ENCODE measurements around the gene GPR18.
"Not testable (repeated sequence)": the region's sequence is repeated elsewhere in the genome, so short reads cannot be mapped to it uniquely, and the experiment has no call there.

The GPR18 gene

GRCh38 chr13:99228737-99229691, 29.2 kb downstream of the GPR18 start:
- DNase-seq (ENCODE audit: low read depth), result no peak

GRCh38 chr13:99227909-99228688, 30.1 kb downstream of the GPR18 start:
- DNase-seq (ENCODE audit: low read depth), result no peak

- DNase-seq (ENCODE audit: low read depth), result no peak
Observed at GRCh38 chr13:99227331-99227900, 30.8 kb downstream of the GPR18 start.

GRCh38 chr13:99226513-99226912, 31.7 kb downstream of the GPR18 start:
- no peak for DNase-seq (ENCODE audit: low read depth)

- no peak for DNase-seq (ENCODE audit: low read depth)
Observed at GRCh38 chr13:99225078-99225477, 33.1 kb downstream of the GPR18 start.

- DNase-seq (ENCODE audit: low read depth), result no peak
Observed at GRCh38 chr13:99224021-99224420, 34.2 kb downstream of the GPR18 start.

- no peak for DNase-seq (ENCODE audit: low read depth)
Observed at GRCh38 chr13:99223587-99223986, 34.6 kb downstream of the GPR18 start.

- no peak for DNase-seq (ENCODE audit: low read depth)
Observed at GRCh38 chr13:99221567-99222239, 36.5 kb downstream of the GPR18 start.

- no peak for DNase-seq (ENCODE audit: low read depth)
Observed at GRCh38 chr13:99220199-99220935, 37.8 kb downstream of the GPR18 start.

- DNase-seq (ENCODE audit: low read depth), result no peak
Observed at GRCh38 chr13:99218969-99219368, 39.2 kb downstream of the GPR18 start.

GRCh38 chr13:99218545-99218944, 39.6 kb downstream of the GPR18 start:
- no peak for DNase-seq (ENCODE audit: low read depth)

GRCh38 chr13:99218126-99218525, 40.1 kb downstream of the GPR18 start:
- DNase-seq (ENCODE audit: low read depth), result no peak

- DNase-seq (ENCODE audit: low read depth), result no peak
Observed at GRCh38 chr13:99217461-99218110, 40.6 kb downstream of the GPR18 start.

GRCh38 chr13:99215184-99215830, 42.9 kb downstream of the GPR18 start:
- peak; percentile 26 for DNase-seq (ENCODE audit: low read depth)

- DNase-seq (ENCODE audit: low read depth), result no peak
Observed at GRCh38 chr13:99214731-99215130, 43.4 kb downstream of the GPR18 start.

GRCh38 chr13:99214232-99214631, 43.9 kb downstream of the GPR18 start:
- peak; percentile 38 for DNase-seq (ENCODE audit: low read depth)

- no peak for DNase-seq (ENCODE audit: low read depth)
Observed at GRCh38 chr13:99211421-99212035, 46.7 kb downstream of the GPR18 start.

- not testable (repeated sequence) for DNase-seq (ENCODE audit: low read depth)
Observed at GRCh38 chr13:99210627-99211026, 47.6 kb downstream of the GPR18 start.

GRCh38 chr13:99208845-99209527, 49.2 kb downstream of the GPR18 start:
- no peak for DNase-seq (ENCODE audit: low read depth)
